ENCODE data around the gene BAZ1B. TPM values are rescaled to one million over a fixed set of nuclear protein-coding genes. Genes with fewer than 3 reads are reported as not detected.

BAZ1B gene
- total RNA-seq, 4 donors from 2014 or later = 55.3 to 72.2 (median 66.2) TPM

DNA sequence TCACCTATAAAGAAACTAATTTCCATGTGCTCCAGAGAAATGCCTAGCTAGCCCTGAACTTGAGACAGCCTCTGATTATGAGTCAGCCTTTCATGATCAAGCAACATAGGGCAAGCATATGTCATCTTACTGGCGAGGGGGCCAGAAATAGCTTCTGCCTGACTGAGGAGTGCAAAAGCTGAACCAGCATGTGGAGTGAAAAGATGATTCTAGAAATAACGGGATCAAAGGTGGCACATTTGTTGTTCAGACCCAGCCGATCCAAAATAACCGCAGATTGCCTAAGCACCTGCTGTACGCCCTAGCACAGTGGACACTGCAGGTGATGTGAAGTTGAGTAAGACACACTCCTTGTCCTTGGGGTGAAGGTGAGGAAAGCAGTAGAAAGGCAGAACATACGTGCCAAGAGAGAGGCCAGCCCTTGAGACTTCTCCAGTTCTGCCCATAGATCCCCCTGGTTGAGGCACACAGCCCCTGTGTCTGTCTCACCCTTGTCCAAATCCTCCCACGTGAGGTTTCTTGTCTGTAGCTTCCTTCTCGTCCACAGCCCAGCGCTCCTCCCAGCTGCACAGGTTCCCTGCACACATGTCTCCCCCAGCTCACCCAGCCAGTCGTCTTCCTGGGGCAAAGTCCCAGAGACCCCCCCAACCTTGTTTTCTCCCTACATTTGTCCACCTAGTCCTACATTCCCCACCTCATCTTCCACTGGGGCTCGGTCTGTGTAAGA, 38.2 kb upstream of the BAZ1B start:
- WGBS = 66% methylated on average over 11 of the region's 11 CpGs
- H3K27me3 ChIP-seq = no peaks in the 10 kb centered on the region
- DNase-seq (ENCODE audit: extremely low spot score) = no peak
- H3K27ac ChIP-seq (replicated peaks in 1 of 4) = no peak overlapping the region
- no peaks in the 10 kb centered on the region for H3K36me3 ChIP-seq
- no peak for TF ChIP-seq POLR2AphosphoS5 (IDR thresholded peaks at IDR 0.05)
- no peak for TF ChIP-seq POLR2A (IDR thresholded peaks at IDR 0.05; ENCODE audit: low read depth)
- TF ChIP-seq, protein P1, sequence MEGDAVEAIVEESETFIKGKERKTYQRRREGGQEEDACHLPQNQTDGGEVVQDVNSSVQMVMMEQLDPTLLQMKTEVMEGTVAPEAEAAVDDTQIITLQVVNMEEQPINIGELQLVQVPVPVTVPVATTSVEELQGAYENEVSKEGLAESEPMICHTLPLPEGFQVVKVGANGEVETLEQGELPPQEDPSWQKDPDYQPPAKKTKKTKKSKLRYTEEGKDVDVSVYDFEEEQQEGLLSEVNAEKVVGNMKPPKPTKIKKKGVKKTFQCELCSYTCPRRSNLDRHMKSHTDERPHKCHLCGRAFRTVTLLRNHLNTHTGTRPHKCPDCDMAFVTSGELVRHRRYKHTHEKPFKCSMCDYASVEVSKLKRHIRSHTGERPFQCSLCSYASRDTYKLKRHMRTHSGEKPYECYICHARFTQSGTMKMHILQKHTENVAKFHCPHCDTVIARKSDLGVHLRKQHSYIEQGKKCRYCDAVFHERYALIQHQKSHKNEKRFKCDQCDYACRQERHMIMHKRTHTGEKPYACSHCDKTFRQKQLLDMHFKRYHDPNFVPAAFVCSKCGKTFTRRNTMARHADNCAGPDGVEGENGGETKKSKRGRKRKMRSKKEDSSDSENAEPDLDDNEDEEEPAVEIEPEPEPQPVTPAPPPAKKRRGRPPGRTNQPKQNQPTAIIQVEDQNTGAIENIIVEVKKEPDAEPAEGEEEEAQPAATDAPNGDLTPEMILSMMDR (IDR thresholded peaks at IDR 0.05) = no peak
- H3K4me1 ChIP-seq = peaks cover 15 to 22% (median 19%) of the 10 kb centered on the region in 4 donors
- intact Hi-C loops (cut with DNase I) = no loop called here
- H3K4me3 ChIP-seq = no peak overlapping the region
- H3K9me3 ChIP-seq = no peaks in the 10 kb centered on the region

DNA sequence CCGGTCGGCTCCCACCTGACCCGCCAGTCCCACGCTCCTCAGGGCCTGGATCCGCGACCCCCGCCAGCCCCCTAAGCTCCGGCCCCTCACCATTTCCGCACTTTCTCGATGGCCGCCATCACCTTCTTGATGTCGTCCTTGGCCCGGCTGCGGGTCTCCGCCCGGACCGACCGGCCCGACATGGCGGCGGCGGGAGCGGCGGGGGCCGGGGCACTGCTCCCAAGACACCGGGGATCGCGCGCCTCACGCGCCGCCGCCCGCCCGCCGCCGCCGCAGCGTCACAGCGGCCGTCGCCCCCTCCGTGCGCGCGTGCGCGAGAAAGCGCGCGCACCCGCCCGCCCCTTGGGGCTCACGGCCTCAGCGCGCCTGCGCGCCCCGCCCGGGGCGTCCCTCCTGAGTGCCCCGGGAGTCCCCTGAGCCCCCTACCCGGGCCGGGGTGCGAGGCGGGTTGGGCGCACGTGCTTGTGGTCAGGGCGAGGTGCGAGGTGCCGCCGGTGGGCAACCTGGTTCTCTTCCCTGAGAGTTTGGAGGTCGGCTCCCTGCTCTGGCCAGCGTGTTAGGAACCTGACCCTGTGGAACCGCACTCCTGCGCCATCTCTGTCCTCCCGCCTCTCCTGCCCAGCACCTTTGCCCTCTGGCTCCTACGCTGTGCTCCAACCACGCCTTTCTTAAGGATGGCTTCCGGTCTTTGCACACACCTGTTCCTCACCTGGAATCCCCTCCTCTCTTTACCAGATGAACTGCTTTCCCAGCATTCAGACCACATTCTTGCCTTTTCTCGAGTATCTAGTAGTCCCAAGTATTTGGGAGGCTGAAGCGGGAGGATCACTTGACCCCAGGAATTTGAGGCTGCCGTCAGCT, 35.5 kb upstream of the BAZ1B start, which contains the start of gene BCL7B:
Gene BCL7B (minus strand): TSS at position 294 of the 861 bp plus-strand sequence. CDS start 112 bp downstream, at position 182.
- no peaks in the 10 kb centered on the region for H3K9me3 ChIP-seq
- peak within 1 kb of the TSS; percentile 85 to 98 (median 88) for H3K4me3 ChIP-seq
- intact Hi-C loops (cut with DNase I) = loop anchor here (2.0 to 5.0 kb wide), 2 partner anchors 19 to 35 kb away; partner anchors contain the start of gene BAZ1B
- TF ChIP-seq POLR2AphosphoS5 (IDR thresholded peaks at IDR 0.05) = peak; percentile 49 to 83
- TF ChIP-seq, protein P1 (IDR thresholded peaks at IDR 0.05) = no peak
- TF ChIP-seq POLR2A (IDR thresholded peaks at IDR 0.05; ENCODE audit: low read depth) = peak; percentile 46
- no peak for TF ChIP-seq EP300 (IDR thresholded peaks at IDR 0.05)
- H3K36me3 ChIP-seq = peaks cover 0 to 24% (median 19%) of the 10 kb centered on the region in 4 donors
- H3K27me3 ChIP-seq = no peaks in the 10 kb centered on the region
- peaks cover 21 to 38% (median 37%) of the 10 kb centered on the region in 4 donors for H3K4me1 ChIP-seq
- WGBS = 31% methylated on average over 11 of the region's 83 CpGs
- DNase-seq (ENCODE audit: extremely low spot score) = peak; percentile 92
- peak within 1 kb of the TSS; percentile 99 to 100 (median 100) for H3K27ac ChIP-seq (replicated peaks in 1 of 4)

DNA sequence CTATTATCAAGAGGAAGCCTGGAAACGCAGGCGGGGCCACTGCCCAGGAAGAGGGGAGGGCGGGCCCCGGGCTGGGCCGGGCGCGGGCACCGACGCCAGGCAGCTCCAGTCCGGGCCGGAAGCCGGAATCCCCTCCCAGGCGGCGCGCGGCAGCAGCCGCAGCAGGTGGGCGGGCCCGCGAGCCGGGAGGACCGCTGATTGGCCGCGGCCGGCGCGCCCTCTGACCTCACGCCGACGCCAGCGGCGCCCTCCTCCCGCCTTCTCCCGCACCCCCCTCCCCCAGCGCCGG, 35.0 kb upstream of the BAZ1B start:
- Histone ChIP-seq H3K4me1 (peaks cover 21 to 41% (median 38%) of the 10 kb centered on the region in 4 donors), H3K9me3 (no peaks in the 10 kb centered on the region), H3K36me3 (peaks cover 0 to 30% (median 25%) of the 10 kb centered on the region in 4 donors), H3K4me3 (peak overlapping the region; percentile 85 to 98 (median 88)), H3K27me3 (no peaks in the 10 kb centered on the region), H3K27ac (replicated peaks in 1 of 4) (peak overlapping the region; percentile 99 to 100 (median 100))
- TF ChIP-seq EP300 (IDR thresholded peaks at IDR 0.05) (no peak), POLR2A (IDR thresholded peaks at IDR 0.05; ENCODE audit: low read depth) (no peak), POLR2AphosphoS5 (IDR thresholded peaks at IDR 0.05) (peak; percentile 79 to 81)
- TF ChIP-seq, protein P1 (IDR thresholded peaks at IDR 0.05) = peak in 1 of 3 experiments; percentile 6
- intact Hi-C loops (cut with DNase I) = loop anchor here (5.0 kb wide), 1 partner anchor 35 kb away; the partner anchor contains the start of gene BAZ1B
- 0% methylated on average over 1 of the region's 36 CpGs for WGBS
- peak; percentile 98 for DNase-seq (ENCODE audit: extremely low spot score)

DNA sequence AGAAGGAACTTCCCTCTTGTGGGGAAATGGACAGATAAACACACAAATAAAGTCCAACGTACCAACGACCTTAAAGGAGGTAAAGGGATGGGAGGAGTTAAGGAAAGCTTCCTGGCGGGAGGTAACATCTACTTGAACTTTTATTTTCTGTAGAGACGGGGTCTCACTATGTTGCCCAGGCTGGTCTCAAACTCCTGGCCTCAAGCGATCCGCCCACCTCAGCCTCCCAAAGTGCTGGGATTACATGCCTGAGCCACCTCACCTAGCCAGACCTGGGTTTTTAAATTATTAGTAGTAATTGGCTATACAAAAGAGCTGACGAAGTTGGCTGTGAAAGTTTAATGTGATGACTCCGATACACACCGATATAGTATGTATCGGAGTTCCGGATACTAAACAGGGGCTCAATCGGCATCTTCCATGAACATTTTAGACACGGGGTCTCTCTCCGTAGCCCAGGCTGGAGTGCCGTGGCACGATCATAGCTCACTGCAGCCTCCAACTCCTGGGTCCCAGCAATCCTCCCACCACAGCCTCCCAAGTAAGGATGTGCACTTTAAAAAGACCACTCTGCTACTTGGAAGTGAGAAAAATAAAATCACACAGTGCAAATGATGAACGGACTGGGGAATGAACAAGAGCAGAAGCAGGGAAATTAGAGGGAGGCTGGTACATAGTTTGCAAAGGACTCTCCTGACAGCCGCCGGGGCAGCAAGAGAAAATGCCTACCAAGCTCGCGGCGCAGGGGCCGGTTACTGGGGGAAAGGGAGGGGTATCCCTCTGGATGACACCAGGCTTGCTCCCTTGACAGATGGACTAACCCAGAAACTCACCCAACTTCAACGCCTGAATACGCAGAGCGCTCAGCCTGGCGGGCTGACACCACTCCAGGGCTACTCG, 34.4 kb upstream of the BAZ1B start:
- Histone ChIP-seq H3K4me3 (peak overlapping the region; percentile 85 to 98 (median 88)), H3K27me3 (no peaks in the 10 kb centered on the region), H3K27ac (replicated peaks in 1 of 4) (peak overlapping the region; percentile 99 to 100 (median 100)), H3K9me3 (no peaks in the 10 kb centered on the region), H3K36me3 (peaks cover 0 to 35% (median 31%) of the 10 kb centered on the region in 4 donors), H3K4me1 (peaks cover 21 to 41% (median 38%) of the 10 kb centered on the region in 4 donors)
- DNase-seq (ENCODE audit: extremely low spot score) = no peak
- 21% methylated on average over 28 of the region's 28 CpGs for WGBS
- intact Hi-C loops (cut with DNase I) = loop anchor here (5.0 kb wide), 1 partner anchor 34 kb away; the partner anchor contains the start of gene BAZ1B
- TF ChIP-seq, protein P1 (IDR thresholded peaks at IDR 0.05) = no peak
- TF ChIP-seq POLR2AphosphoS5 (IDR thresholded peaks at IDR 0.05) (no peak), EP300 (IDR thresholded peaks at IDR 0.05) (no peak), POLR2A (IDR thresholded peaks at IDR 0.05; ENCODE audit: low read depth) (no peak)

All from esophagus muscularis mucosa (tissue), 4 donors.